Neural cell (in vitro differentiated cells): ENCODE results near the gene RCVRN. TPM values are rescaled to one million over a fixed set of nuclear protein-coding genes. Genes with fewer than 3 reads are reported as not detected.

Source experiments
- H2AFZ ChIP-seq: fragments of 200-600, 300-800 bp; sonication (generic), shearing (Covaris generic); 2 replicates; pipeline ENCODE4 v1.6.0; 2014; ENCODE audit warnings: low read depth, mild to moderate bottlenecking, antibody characterized with exemption, low read length, moderate library complexity
- H3F3A ChIP-seq: fragments of 200-600 bp; shearing (Covaris generic); 2 replicates; pipeline ENCODE4 v1.6.1; 2016; ENCODE audit warnings: mild to moderate bottlenecking, moderate library complexity, mixed read lengths, antibody characterized with exemption, low read length; ENCODE audit not compliant: insufficient read depth, poor library complexity, severe bottlenecking
- H3K27ac ChIP-seq: fragments of 200-600, 300-800 bp; sonication (generic), shearing (Covaris generic); 2 replicates; pipeline ENCODE4 v1.5.1; 2014; ENCODE audit warnings: mild to moderate bottlenecking, low read length, moderate library complexity
- H3K27me3 ChIP-seq: fragments of 300-800, 200-600 bp; sonication (generic), shearing (Covaris generic); 2 replicates; pipeline ENCODE4 v1.6.0; 2014; ENCODE audit warnings: mild to moderate bottlenecking, low read depth, low read length, moderate library complexity; ENCODE audit not compliant: insufficient read depth
- H3K36me3 ChIP-seq: fragments of 300-800, 200-600 bp; sonication (generic), shearing (Covaris generic); 2 replicates; pipeline ENCODE4 v1.5.1; 2014; ENCODE audit warnings: mild to moderate bottlenecking, antibody characterized with exemption, low read length, moderate library complexity; ENCODE audit not compliant: insufficient read depth
- H3K4me2 ChIP-seq: fragments of 300-800, 200-600 bp; sonication (generic), shearing (Covaris generic); 2 replicates; pipeline ENCODE4 v1.6.0; 2014; ENCODE audit warnings: mild to moderate bottlenecking, low read length
- H3K4me3 ChIP-seq: fragments of 300-800, 200-600 bp; sonication (generic), shearing (Covaris generic); 2 replicates; pipeline ENCODE4 v1.5.1; 2014; ENCODE audit warnings: mild to moderate bottlenecking, low read length, moderate library complexity
- H3K79me2 ChIP-seq: fragments of 200-600 bp; shearing (Covaris generic); replicated peaks from 2 replicates; pipeline ENCODE4 v1.6.0; 2014; ENCODE audit warnings: mild to moderate bottlenecking, low read length, moderate library complexity; ENCODE audit not compliant: insufficient read depth
- H3K9ac ChIP-seq: fragments of 300-800, 200-600 bp; sonication (generic), shearing (Covaris generic); 2 replicates; pipeline ENCODE4 v1.6.1; 2016; ENCODE audit warnings: mild to moderate bottlenecking, low read length, mixed read lengths
- H3K9me2 ChIP-seq: fragments of 200-600 bp; shearing (Covaris generic); 2 replicates; pipeline ENCODE4 v1.6.1; 2016; ENCODE audit warnings: mild to moderate bottlenecking, low read length, mixed read lengths; ENCODE audit not compliant: insufficient read depth
- H3K9me3 ChIP-seq: fragments of 200-600, 300-800 bp; sonication (generic), shearing (Covaris generic); 2 replicates; pipeline ENCODE4 v1.6.1; 2016; ENCODE audit warnings: mild to moderate bottlenecking, mixed run types, low read length, moderate library complexity, mixed read lengths
- H4K20me1 ChIP-seq: fragments of 200-600 bp; shearing (Covaris generic); 2 replicates; pipeline ENCODE4 v1.6.1; 2016; ENCODE audit warnings: mild to moderate bottlenecking, mixed run types; ENCODE audit not compliant: insufficient read depth
- CTCF ChIP-seq: fragments of 450-650 bp; IDR thresholded peaks from 2 replicates; pipeline ENCODE4 v1.5.1; 2014; ENCODE audit warnings: antibody characterized with exemption, mild to moderate bottlenecking, moderate library complexity; ENCODE audit not compliant: poor library complexity, severe bottlenecking
- EP300 ChIP-seq: fragments of 450-650 bp; conservative IDR thresholded peaks from 2 replicates; pipeline ENCODE4 v1.6.1; 2014; ENCODE audit warnings: antibody characterized with exemption, mild to moderate bottlenecking, moderate library complexity; ENCODE audit not compliant: poor library complexity, severe bottlenecking
- EZH2 ChIP-seq: fragments of 200-600, 300-800 bp; shearing (Covaris generic), sonication (generic); IDR thresholded peaks from 2 replicates; pipeline ENCODE4 v1.6.1; 2014; ENCODE audit warnings: antibody characterized with exemption, low read length, borderline replicate concordance, mild to moderate bottlenecking; ENCODE audit not compliant: insufficient read depth, poor library complexity, severe bottlenecking
- MXI1 ChIP-seq: fragments of 450-650 bp; conservative IDR thresholded peaks from 2 replicates; pipeline ENCODE4 v1.6.1; 2014; ENCODE audit warnings: antibody characterized with exemption, mild to moderate bottlenecking; ENCODE audit not compliant: poor library complexity, severe bottlenecking
- POLR2AphosphoS5 ChIP-seq: IDR thresholded peaks from 2 replicates; pipeline ENCODE4 v1.6.1; 2012
- RAD21 ChIP-seq: fragments of 450-650 bp; conservative IDR thresholded peaks from 2 replicates; pipeline ENCODE4 v1.6.1; 2014; ENCODE audit warnings: antibody characterized with exemption, mild to moderate bottlenecking, moderate library complexity
- SMC3 ChIP-seq: fragments of 450-650 bp; conservative IDR thresholded peaks from 2 replicates; pipeline ENCODE4 v1.6.1; 2014; ENCODE audit warnings: antibody characterized with exemption, mild to moderate bottlenecking, moderate library complexity; ENCODE audit not compliant: poor library complexity
- TAF1 ChIP-seq: IDR thresholded peaks from 2 replicates; pipeline ENCODE4 v1.6.1; 2012; ENCODE audit warnings: low read depth
- polyA plus RNA-seq: library from polyadenylated mRNA; depleted of rRNA; stranded (reverse); fragments of >200 nt; gene quantifications from 2 replicates; pipeline ENCODE4 v1.2.3, GENCODE V29; 2014
- TF ChIP-seq, protein P1 (sequence below): IDR thresholded peaks from 2 replicates; pipeline ENCODE4 v1.6.1; 2012; ENCODE audit warnings: borderline replicate concordance

The RCVRN gene
- polyA plus RNA-seq, 1 donor from 2014 or later: 1.1 TPM

- Histone ChIP-seq H3K27ac (no peak overlapping the region), H3K9me2 (no peaks in the 10 kb centered on the region), H3K9ac (no peak overlapping the region), H4K20me1 (no peaks in the 10 kb centered on the region), H3K79me2 (no peaks in the 10 kb centered on the region), H3K9me3 (no peaks in the 10 kb centered on the region), H2AFZ (no peak overlapping the region), H3K4me2 (no peak overlapping the region), H3K36me3 (no peaks in the 10 kb centered on the region), H3K4me3 (no peak overlapping the region), H3K27me3 (no peaks in the 10 kb centered on the region), H3F3A (no peaks in the 10 kb centered on the region)
- TF ChIP-seq MXI1: no peak
- no peak for TF ChIP-seq RAD21
- no peak for TF ChIP-seq POLR2AphosphoS5
- TF ChIP-seq SMC3: no peak
- TF ChIP-seq TAF1: no peak
- TF ChIP-seq CTCF: no peak
- TF ChIP-seq, protein P1, sequence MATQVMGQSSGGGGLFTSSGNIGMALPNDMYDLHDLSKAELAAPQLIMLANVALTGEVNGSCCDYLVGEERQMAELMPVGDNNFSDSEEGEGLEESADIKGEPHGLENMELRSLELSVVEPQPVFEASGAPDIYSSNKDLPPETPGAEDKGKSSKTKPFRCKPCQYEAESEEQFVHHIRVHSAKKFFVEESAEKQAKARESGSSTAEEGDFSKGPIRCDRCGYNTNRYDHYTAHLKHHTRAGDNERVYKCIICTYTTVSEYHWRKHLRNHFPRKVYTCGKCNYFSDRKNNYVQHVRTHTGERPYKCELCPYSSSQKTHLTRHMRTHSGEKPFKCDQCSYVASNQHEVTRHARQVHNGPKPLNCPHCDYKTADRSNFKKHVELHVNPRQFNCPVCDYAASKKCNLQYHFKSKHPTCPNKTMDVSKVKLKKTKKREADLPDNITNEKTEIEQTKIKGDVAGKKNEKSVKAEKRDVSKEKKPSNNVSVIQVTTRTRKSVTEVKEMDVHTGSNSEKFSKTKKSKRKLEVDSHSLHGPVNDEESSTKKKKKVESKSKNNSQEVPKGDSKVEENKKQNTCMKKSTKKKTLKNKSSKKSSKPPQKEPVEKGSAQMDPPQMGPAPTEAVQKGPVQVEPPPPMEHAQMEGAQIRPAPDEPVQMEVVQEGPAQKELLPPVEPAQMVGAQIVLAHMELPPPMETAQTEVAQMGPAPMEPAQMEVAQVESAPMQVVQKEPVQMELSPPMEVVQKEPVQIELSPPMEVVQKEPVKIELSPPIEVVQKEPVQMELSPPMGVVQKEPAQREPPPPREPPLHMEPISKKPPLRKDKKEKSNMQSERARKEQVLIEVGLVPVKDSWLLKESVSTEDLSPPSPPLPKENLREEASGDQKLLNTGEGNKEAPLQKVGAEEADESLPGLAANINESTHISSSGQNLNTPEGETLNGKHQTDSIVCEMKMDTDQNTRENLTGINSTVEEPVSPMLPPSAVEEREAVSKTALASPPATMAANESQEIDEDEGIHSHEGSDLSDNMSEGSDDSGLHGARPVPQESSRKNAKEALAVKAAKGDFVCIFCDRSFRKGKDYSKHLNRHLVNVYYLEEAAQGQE: no peak
- TF ChIP-seq EZH2: no peak
- no peak for TF ChIP-seq EP300
Observed at GRCh38 chr17:9899280-9900043, 5.6 kb downstream of the RCVRN start.

- Histone ChIP-seq H2AFZ (no peak overlapping the region), H3K9me3 (no peaks in the 10 kb centered on the region), H3K79me2 (no peaks in the 10 kb centered on the region), H3F3A (no peaks in the 10 kb centered on the region), H3K4me2 (no peak overlapping the region), H4K20me1 (no peaks in the 10 kb centered on the region), H3K4me3 (no peak overlapping the region), H3K9me2 (no peaks in the 10 kb centered on the region), H3K27me3 (no peaks in the 10 kb centered on the region), H3K27ac (no peak overlapping the region), H3K9ac (no peak overlapping the region), H3K36me3 (no peaks in the 10 kb centered on the region)
- no peak for TF ChIP-seq RAD21
- no peak for TF ChIP-seq MXI1
- TF ChIP-seq EP300: no peak
- no peak for TF ChIP-seq POLR2AphosphoS5
- TF ChIP-seq, protein P1: no peak
- no peak for TF ChIP-seq CTCF
- no peak for TF ChIP-seq EZH2
- no peak for TF ChIP-seq TAF1
- TF ChIP-seq SMC3: no peak
Observed at GRCh38 chr17:9898812-9899211, 6.3 kb downstream of the RCVRN start.
